NCI-H1417 (cell line): Measurements from ENCODE around the gene GRK5.

ENCODE experiments used
- DNase-seq, 3 experiments: peaks; one replicate each; lab custom pipeline; 2025; lab: John Stamatoyannopoulos, UW

The GRK5 gene

GRCh38 chr10:119406601-119407253, 199.4 kb downstream of the GRK5 start:
- DNase-seq, result no peak

GRCh38 chr10:119407254-119407777, 199.9 kb downstream of the GRK5 start:
- no peak for DNase-seq

DNA sequence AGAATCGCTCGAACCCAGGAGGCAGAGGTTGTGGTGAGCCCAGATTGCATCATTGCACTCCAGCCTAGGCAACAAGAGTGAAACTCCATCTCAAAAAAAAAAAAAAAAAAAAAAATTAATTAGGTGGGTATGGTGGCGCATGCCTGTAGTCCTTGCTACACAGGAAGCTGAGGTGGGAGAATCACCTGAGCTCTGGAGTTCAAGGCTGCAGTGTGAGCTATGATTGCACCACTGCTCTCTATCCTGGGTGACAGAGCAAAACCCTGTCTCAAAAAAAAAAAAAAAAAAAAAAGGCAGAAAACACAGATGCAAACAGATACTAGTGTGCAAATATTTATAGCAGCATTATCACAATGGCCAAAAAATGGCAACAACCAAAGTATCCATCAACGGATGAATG, 200.7 kb downstream of the GRK5 start:
- no peak for DNase-seq

GRCh38 chr10:119408969-119409371, 201.6 kb downstream of the GRK5 start:
- DNase-seq, result no peak

- DNase-seq, result no peak
Observed at GRCh38 chr10:119409385-119409784, 202.0 kb downstream of the GRK5 start.

GRCh38 chr10:119409906-119410305, 202.5 kb downstream of the GRK5 start:
- peak in 1 of 3 experiments; percentile 9 for DNase-seq

GRCh38 chr10:119410361-119411116, 203.2 kb downstream of the GRK5 start:
- DNase-seq, result no peak

DNA sequence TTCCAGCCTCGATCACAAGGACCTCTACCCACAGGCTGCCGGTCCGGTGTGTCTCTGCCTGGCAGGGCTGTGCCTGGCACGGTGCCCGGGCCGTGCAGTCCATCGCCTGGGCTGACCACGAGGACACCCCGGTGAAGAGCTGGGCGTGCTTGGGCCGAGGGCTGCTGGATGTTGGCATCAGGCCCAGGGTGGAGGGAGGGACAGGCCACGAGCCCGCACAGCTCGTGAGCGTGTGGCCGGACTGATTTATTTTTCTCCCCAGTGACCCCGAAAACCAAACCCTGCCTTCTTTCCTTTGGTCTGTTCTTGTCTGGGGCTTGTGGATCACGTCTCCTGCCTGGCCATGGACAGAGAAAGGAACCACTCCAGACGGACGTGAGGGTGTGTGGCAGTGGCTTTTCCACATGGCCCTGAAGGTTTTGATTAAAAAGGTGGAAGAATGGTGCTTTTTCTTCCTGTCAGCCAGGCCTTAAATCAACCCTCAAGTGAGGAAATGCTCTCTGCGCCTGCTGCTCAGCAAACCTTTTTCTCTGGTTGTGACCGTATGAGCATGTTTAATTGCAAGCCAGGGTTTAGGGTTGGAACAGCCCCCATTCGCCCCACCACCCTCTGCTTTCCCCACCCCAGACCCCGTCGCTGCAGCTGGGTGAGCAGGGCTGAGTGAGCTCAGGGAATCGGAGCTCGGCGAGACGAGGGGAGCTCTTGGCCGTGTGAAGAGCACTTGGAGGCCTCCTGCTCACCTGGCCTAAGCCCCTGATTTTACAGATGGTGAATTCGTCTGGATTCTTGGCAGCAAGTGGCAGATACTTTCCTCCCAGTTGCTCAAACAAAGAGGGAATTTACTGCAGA, 205.1 kb downstream of the GRK5 start:
- peak; percentile 27 to 60 (median 33) for DNase-seq

DNA sequence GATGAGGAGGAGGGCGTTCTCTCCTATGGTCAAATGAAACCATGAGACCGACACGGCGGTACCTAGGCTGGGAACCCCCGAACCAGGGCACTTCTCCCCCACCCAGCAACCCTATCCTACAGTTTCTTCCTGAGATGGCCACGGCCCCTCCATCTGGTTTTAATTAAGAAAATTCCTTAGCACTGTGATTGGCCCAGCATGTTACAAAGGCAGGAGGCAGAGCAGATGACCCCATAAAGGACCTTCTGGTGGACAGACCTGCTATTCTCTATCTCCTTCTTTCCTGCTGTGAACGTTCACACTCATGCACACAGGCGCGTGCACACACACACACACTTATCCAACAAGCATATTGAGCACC, 205.7 kb downstream of the GRK5 start:
- no peak for DNase-seq

GRCh38 chr10:119413471-119414080, 206.2 kb downstream of the GRK5 start:
- DNase-seq, result no peak

- DNase-seq, result peak in 1 of 3 experiments; percentile 61
Observed at GRCh38 chr10:119414081-119414611, 206.8 kb downstream of the GRK5 start.

GRCh38 chr10:119415121-119415520, 207.8 kb downstream of the GRK5 start:
- DNase-seq, result no peak

DNA sequence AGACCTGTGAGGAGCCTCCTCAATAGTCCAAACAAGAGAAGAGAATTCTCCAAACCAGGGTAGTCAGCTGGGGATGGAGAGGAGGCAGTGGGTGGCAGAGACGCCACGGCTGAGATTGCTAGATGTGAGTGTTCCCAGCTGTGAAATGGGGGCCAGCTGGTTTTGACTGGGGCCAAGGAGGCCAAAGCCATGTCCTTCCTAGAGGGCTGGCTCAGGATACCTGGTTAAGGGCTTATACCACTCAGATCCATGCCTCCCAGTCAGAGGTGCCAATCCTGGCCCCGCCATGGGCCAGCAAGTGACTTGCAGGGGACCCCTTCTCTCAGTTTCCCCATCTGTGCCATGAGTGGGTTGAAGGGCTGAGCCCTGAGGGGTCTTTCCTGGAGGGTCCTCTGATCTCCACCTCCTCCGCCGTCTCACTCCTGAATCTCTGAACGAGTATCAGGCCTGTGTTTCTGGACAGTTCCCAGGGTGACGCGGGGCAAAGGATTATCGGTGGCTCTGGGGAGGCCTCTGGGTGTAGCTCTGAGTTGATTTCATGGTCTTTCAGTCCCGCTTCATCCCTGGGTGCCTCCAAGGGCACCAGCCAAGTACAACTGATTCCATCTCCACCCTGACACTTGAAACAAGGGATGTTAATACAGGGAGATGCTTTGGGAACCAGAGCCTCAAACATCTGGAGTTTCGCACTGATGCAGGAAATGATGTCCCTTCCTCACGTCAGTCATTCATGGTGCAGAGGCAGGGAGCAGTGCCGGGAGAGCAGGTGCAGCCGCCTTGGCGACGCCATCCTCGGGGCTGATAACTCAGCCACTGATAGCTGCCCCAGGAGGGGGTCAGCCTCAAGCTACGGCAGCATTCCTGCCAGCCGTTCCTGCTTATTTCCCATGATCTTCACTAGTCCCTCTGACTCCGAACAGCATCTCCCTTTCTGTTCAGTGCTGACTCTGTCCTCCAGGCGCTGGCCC, 208.4 kb downstream of the GRK5 start:
- DNase-seq, result peak in 1 of 3 experiments; percentile 1

GRCh38 chr10:119416855-119417254, 209.5 kb downstream of the GRK5 start:
- DNase-seq, result peak; percentile 4 to 41 (median 40)

GRCh38 chr10:119417852-119418251, 210.5 kb downstream of the GRK5 start:
- no peak for DNase-seq

DNA sequence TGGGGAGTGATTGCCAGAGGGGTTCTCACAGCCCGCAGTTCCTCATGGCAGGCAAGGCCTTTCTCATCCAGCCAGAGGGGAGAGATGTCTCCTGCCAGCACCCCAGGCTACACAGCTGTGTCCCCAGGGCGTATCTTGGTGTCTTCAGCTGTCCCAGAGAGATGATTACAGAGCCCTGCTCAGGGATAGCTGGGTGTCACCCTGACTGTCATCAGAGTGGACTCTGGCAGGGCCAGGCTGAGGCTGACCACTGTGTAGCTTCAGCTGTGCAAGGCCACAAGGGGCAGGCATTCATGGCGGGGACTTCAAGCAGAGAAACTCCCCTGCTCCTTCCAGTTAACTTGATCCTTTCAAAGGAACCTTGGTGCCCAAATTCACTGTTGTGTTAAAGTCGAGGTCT, 211.0 kb downstream of the GRK5 start:
- no peak for DNase-seq

- DNase-seq, result no peak
Observed at GRCh38 chr10:119419931-119420330, 212.6 kb downstream of the GRK5 start.

DNA sequence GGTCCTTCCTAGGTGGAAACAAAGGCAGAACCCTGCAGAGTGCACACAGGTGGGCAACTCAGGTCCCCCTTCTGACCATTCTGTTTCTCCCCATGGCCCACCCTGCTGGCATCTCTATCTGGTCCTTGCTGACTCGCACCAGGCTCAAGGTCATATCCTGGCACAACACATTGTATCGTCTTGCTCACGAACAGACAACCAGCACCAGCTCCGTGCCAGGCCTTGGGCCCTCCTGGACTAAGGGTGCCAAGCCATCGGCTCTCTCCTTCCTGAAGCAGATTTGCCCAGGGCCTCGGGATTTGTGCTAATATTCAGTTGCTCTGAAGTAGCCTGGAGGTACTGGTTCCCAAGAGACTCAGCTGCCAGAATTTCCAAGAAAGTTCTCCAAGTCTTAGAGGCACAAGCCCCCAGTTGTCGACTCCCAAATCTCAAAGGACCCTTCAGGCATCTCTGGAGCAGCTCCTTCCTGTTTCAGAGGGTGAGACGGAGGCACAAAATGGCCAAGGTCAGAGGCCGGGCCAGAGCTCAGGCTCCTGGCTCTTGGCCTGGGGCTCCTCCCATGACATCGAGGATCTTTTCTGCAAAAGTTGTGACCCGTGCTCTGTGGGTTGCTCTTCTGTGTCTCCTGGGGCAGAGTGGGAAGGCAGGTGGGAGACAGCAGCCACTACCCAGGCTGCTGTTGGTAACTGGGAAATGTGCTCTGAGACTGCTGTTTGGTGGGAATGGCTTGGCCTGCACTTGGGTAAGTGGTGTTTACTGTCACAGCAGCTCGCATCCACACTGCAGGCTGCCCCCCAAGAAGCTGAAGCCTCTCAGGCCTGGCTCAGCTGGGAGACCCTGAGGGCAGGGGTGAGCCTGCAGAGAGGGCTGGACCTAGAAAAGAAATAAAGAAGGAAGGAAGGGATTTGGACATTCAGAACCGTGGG, 213.8 kb downstream of the GRK5 start:
- no peak for DNase-seq

- DNase-seq, result peak in 1 of 3 experiments; percentile 4
Observed at GRCh38 chr10:119421891-119422681, 214.7 kb downstream of the GRK5 start.
